ENCODE results near the gene DPAGT1.

DNA sequence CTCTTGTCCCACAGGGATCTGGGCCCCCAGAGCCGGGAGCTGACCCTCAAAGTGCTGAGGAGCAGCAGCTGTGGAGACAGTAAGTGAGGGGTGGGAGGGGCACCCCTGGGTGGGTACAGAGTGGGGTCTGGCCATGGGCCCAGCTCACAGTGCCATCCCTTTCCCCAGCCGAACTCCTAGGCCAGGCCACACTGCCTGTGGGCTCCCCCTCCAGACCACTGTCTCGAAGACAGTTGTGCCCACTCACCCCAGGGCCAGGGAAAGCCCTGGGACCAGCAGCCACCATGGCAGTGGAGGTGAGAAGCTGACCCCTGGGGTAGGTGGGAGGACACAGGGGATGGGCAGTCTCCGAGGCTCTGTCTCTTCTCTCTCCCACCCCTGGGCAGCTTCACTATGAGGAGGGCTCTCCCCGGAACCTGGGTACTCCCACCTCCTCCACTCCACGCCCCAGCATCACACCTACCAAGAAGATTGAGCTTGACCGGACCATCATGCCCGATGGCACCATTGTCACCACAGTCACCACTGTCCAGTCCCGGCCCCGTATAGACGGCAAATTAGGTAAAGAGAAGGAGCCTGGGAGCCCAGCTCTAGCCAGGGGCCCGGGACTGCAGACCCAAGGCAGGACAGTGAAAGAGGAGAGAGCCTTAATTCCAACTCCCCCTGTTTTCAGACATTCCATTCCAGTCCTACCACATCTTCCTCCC lies 10.8 kb upstream of the DPAGT1 start:
- no peak for TF ChIP-seq CTCF (conservative IDR thresholded peaks at IDR 0.05; ENCODE audit: low read depth in 2 of 2)
- TF ChIP-seq POLR2AphosphoS5 (IDR thresholded peaks at IDR 0.05; ENCODE audit: low read depth) = no peak
- no peak for TF ChIP-seq EZH2phosphoT487 (IDR thresholded peaks at IDR 0.05; ENCODE audit: unreplicated experiment)
- no peak for TF ChIP-seq REST (IDR thresholded peaks at IDR 0.05; ENCODE audit: unreplicated experiment)
- no peak for TF ChIP-seq ZNF114 (CRISPR knock-in tag; IDR thresholded peaks at IDR 0.05)
- no peak for TF ChIP-seq CREB1 (CRISPR knock-in tag; IDR thresholded peaks at IDR 0.05; ENCODE audit: low read depth)
- TF ChIP-seq EZH2 (IDR thresholded peaks at IDR 0.05; ENCODE audit: low read depth, unreplicated experiment) = no peak
- TF ChIP-seq JUNB (IDR thresholded peaks at IDR 0.05; ENCODE audit: unreplicated experiment) = no peak
- TF ChIP-seq, protein P1, sequence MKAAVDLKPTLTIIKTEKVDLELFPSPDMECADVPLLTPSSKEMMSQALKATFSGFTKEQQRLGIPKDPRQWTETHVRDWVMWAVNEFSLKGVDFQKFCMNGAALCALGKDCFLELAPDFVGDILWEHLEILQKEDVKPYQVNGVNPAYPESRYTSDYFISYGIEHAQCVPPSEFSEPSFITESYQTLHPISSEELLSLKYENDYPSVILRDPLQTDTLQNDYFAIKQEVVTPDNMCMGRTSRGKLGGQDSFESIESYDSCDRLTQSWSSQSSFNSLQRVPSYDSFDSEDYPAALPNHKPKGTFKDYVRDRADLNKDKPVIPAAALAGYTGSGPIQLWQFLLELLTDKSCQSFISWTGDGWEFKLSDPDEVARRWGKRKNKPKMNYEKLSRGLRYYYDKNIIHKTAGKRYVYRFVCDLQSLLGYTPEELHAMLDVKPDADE (IDR thresholded peaks at IDR 0.05) = no peak

Measured in GM23338 (cell line).